ENCODE results near the gene PPFIA2.

- no peak for TF ChIP-seq CTCF (optimal IDR thresholded peaks at IDR 0.05 in 1 of 3, IDR thresholded peaks at IDR 0.05 in 1 of 3, conservative IDR thresholded peaks at IDR 0.05 in 1 of 3; ENCODE audit: extremely low read depth in 1 of 3, insufficient read depth in 2 of 3, low read length in 3 of 3)
- no peak for TF ChIP-seq EZH2 (IDR thresholded peaks at IDR 0.05; ENCODE audit: low read length)
Observed at GRCh38 chr12:81347404-81347803, 411.7 kb downstream of the PPFIA2 start.
